ENCODE data around the gene HOXB3.

- TF ChIP-seq CTCF (IDR thresholded peaks at IDR 0.05), result no peak
- TF ChIP-seq EZH2 (IDR thresholded peaks at IDR 0.05), result no peak
Measured at GRCh38 chr17:48605409-48605919, 15.4 kb upstream of the HOXB3 start.

Data from neural progenitor cell (in vitro differentiated cells).